Activated CD4-positive, alpha-beta memory T cell treated with anti-CD3 and anti-CD28 coated beads for 36 hours (primary cell): ENCODE data around the gene KCTD16. TPM values are rescaled to one million over a fixed set of nuclear protein-coding genes. Genes with fewer than 3 reads are reported as not detected.

Source experiments
- CTCF ChIA-PET: fragments of 350-600 bp; sonication (Branson Sonifier 250); formaldehyde crosslinking; loops from one replicate; lab custom pipeline; 2021; ENCODE audit warnings: antibody characterized with exemption, inconsistent platforms; lab: Charles Lee
- POLR2A ChIA-PET: fragments of 350-600 bp; sonication (Branson Sonifier 250); formaldehyde crosslinking; loops from one replicate; lab custom pipeline; 2021; ENCODE audit warnings: antibody characterized with exemption; lab: Charles Lee
- DNase-seq: peaks from one replicate; pipeline ENCODE4 v3.0.0-alpha.2; 2020
- H3K27ac Mint-ChIP-seq: one replicate; pipeline ENCODE4 v1.8.0; 2021; ENCODE audit warnings: mixed read lengths
- H3K27me3 Mint-ChIP-seq: one replicate; pipeline ENCODE4 v1.8.0; 2021; ENCODE audit warnings: mixed read lengths
- H3K36me3 Mint-ChIP-seq: one replicate; pipeline ENCODE4 v1.8.0; 2021; ENCODE audit warnings: mixed read lengths
- H3K4me1 Mint-ChIP-seq: one replicate; pipeline ENCODE4 v1.8.0; 2021; ENCODE audit warnings: low read depth, mixed read lengths
- H3K4me3 Mint-ChIP-seq: one replicate; pipeline ENCODE4 v1.8.0; 2021; ENCODE audit warnings: mild to moderate bottlenecking, mixed read lengths
- H3K9me3 Mint-ChIP-seq: one replicate; pipeline ENCODE4 v1.8.0; 2021; ENCODE audit warnings: mixed read lengths
- intact Hi-C: fragments of 100-400 bp; cut with micrococcal nuclease; formaldehyde crosslinking; loops from one replicate; pipeline ENCODE4 v1.15.1; 2023
- total RNA-seq, 2 experiments: library from RNA; stranded (reverse); gene quantifications; one replicate each; pipeline ENCODE4 v1.2.3, GENCODE V29; 2021

KCTD16 gene
- total RNA-seq: under 1 TPM; 0.24 to 0.27 TPM

- peaks cover 23% of the 10 kb centered on the region for H3K36me3 Mint-ChIP-seq
- no peaks in the 10 kb centered on the region for H3K27me3 Mint-ChIP-seq
- CTCF ChIA-PET: interaction anchor here (1.1 to 1.9 kb wide), 4 partner anchors 16 to 23 kb away, joined by 3 to 8 read pairs (median 5); no protein-coding TSS in a partner anchor
These were observed at the start of gene KCTD16, which contains the start of gene YIPF5 for GRCh38 chr5:144170276-144171024. Gene KCTD16 (plus strand): TSS chr5:144170873. Gene YIPF5 (minus strand): TSS chr5:144170659. CDS start chr5:144169955, 704 bp downstream.

GRCh38 chr5:144121577-144121976 is 49.1 kb upstream of the KCTD16 start:
- Mint-ChIP-seq H3K9me3 (peaks cover 2% of the 10 kb centered on the region), H3K4me1 (no peaks in the 10 kb centered on the region), H3K27ac (no peak overlapping the region), H3K4me3 (no peak overlapping the region), H3K27me3 (no peaks in the 10 kb centered on the region), H3K36me3 (no peaks in the 10 kb centered on the region)
- DNase-seq: no peak
- ChIA-PET CTCF (no interaction called here), POLR2A (no interaction called here)
- intact Hi-C loops: no loop called here

More at GRCh38 chr5:144170276-144171024, at the start of gene KCTD16, which contains the start of gene YIPF5:
- Mint-ChIP-seq H3K4me3 (peak within 1 kb of the TSS; percentile 99), H3K27ac (peak within 1 kb of the TSS; percentile 93), H3K4me1 (peaks cover 49% of the 10 kb centered on the region), H3K9me3 (no peaks in the 10 kb centered on the region)
- DNase-seq: peak; percentile 99
- intact Hi-C loops: loop anchor here (1.0 kb wide), 2 partner anchors 22 to 767 kb away; partner anchors contain the start of gene NR3C1
- POLR2A ChIA-PET: interaction anchor here (0.5 to 1.9 kb wide), 9 partner anchors 11 to 1622 kb away, joined by 3 to 10 read pairs (median 3); no protein-coding TSS in a partner anchor

- Mint-ChIP-seq H3K27me3 (no peaks in the 10 kb centered on the region), H3K27ac (no peak overlapping the region), H3K4me1 (no peaks in the 10 kb centered on the region), H3K36me3 (no peaks in the 10 kb centered on the region), H3K4me3 (no peak overlapping the region), H3K9me3 (peaks cover 2% of the 10 kb centered on the region)
- ChIA-PET POLR2A (no interaction called here), CTCF (interaction anchor here (0.6 kb wide), 1 partner anchor 114 kb away, joined by 3 read pairs; no protein-coding TSS in a partner anchor)
- no peak for DNase-seq
- intact Hi-C loops: no loop called here
These were observed 48.6 kb upstream of the KCTD16 start for GRCh38 chr5:144122081-144122480.

- Mint-ChIP-seq H3K4me3 (no peak overlapping the region), H3K36me3 (no peaks in the 10 kb centered on the region), H3K4me1 (no peaks in the 10 kb centered on the region), H3K9me3 (peaks cover 2% of the 10 kb centered on the region), H3K27ac (no peak overlapping the region), H3K27me3 (no peaks in the 10 kb centered on the region)
- DNase-seq: no peak
- CTCF ChIA-PET: interaction anchor here (0.6 kb wide), 1 partner anchor 115 kb away, joined by 3 read pairs; no protein-coding TSS in a partner anchor
- POLR2A ChIA-PET: no interaction called here
- intact Hi-C loops: no loop called here
These were observed 48.0 kb upstream of the KCTD16 start for GRCh38 chr5:144122641-144123040.

- no peak for DNase-seq
- intact Hi-C loops: no loop called here
- H3K4me1 Mint-ChIP-seq: no peaks in the 10 kb centered on the region
- H3K9me3 Mint-ChIP-seq: no peaks in the 10 kb centered on the region
- no peaks in the 10 kb centered on the region for H3K27me3 Mint-ChIP-seq
- no peaks in the 10 kb centered on the region for H3K36me3 Mint-ChIP-seq
- ChIA-PET CTCF (no interaction called here), POLR2A (no interaction called here)
- H3K4me3 Mint-ChIP-seq: no peak overlapping the region
- H3K27ac Mint-ChIP-seq: no peak overlapping the region
These were observed 45.4 kb upstream of the KCTD16 start for GRCh38 chr5:144125163-144125726.

- Mint-ChIP-seq H3K36me3 (no peaks in the 10 kb centered on the region), H3K9me3 (no peaks in the 10 kb centered on the region), H3K4me1 (no peaks in the 10 kb centered on the region), H3K27me3 (no peaks in the 10 kb centered on the region), H3K4me3 (no peak overlapping the region), H3K27ac (no peak overlapping the region)
- POLR2A ChIA-PET: no interaction called here
- intact Hi-C loops: no loop called here
- CTCF ChIA-PET: no interaction called here
- no peak for DNase-seq
These were observed 44.0 kb upstream of the KCTD16 start for GRCh38 chr5:144126707-144127106.

GRCh38 chr5:144128844-144129243 is 41.8 kb upstream of the KCTD16 start:
- Mint-ChIP-seq H3K4me1 (no peaks in the 10 kb centered on the region), H3K27me3 (no peaks in the 10 kb centered on the region), H3K27ac (no peak overlapping the region), H3K4me3 (no peak overlapping the region), H3K9me3 (no peaks in the 10 kb centered on the region), H3K36me3 (no peaks in the 10 kb centered on the region)
- DNase-seq: no peak
- ChIA-PET POLR2A (no interaction called here), CTCF (no interaction called here)
- intact Hi-C loops: no loop called here

GRCh38 chr5:144130306-144130705 is 40.4 kb upstream of the KCTD16 start:
- intact Hi-C loops: no loop called here
- H3K27ac Mint-ChIP-seq: no peak overlapping the region
- ChIA-PET POLR2A (no interaction called here), CTCF (interaction anchor here (1.5 kb wide), 1 partner anchor 73 kb away, joined by 3 read pairs; no protein-coding TSS in a partner anchor)
- no peaks in the 10 kb centered on the region for H3K36me3 Mint-ChIP-seq
- DNase-seq: no peak
- H3K4me3 Mint-ChIP-seq: no peak overlapping the region
- peaks cover 4% of the 10 kb centered on the region for H3K27me3 Mint-ChIP-seq
- no peaks in the 10 kb centered on the region for H3K9me3 Mint-ChIP-seq
- H3K4me1 Mint-ChIP-seq: no peaks in the 10 kb centered on the region

- no peak overlapping the region for H3K27ac Mint-ChIP-seq
- peaks cover 4% of the 10 kb centered on the region for H3K27me3 Mint-ChIP-seq
- no peaks in the 10 kb centered on the region for H3K4me1 Mint-ChIP-seq
- H3K36me3 Mint-ChIP-seq: no peaks in the 10 kb centered on the region
- DNase-seq: no peak
- POLR2A ChIA-PET: no interaction called here
- intact Hi-C loops: no loop called here
- CTCF ChIA-PET: interaction anchor here (1.5 kb wide), 1 partner anchor 72 kb away, joined by 3 read pairs; no protein-coding TSS in a partner anchor
- H3K4me3 Mint-ChIP-seq: no peak overlapping the region
- H3K9me3 Mint-ChIP-seq: no peaks in the 10 kb centered on the region
These were observed 39.4 kb upstream of the KCTD16 start for GRCh38 chr5:144131261-144131660.

GRCh38 chr5:144133050-144133633 is 37.5 kb upstream of the KCTD16 start:
- CTCF ChIA-PET: no interaction called here
- H3K27me3 Mint-ChIP-seq: peaks cover 7% of the 10 kb centered on the region
- POLR2A ChIA-PET: no interaction called here

GRCh38 chr5:144134194-144134826 is 36.4 kb upstream of the KCTD16 start:
- Mint-ChIP-seq H3K4me1 (no peaks in the 10 kb centered on the region), H3K36me3 (no peaks in the 10 kb centered on the region), H3K4me3 (no peak overlapping the region), H3K27ac (no peak overlapping the region), H3K9me3 (no peaks in the 10 kb centered on the region), H3K27me3 (peaks cover 7% of the 10 kb centered on the region)
- ChIA-PET CTCF (no interaction called here), POLR2A (no interaction called here)
- DNase-seq: no peak
- intact Hi-C loops: no loop called here

More at GRCh38 chr5:144133050-144133633, 37.5 kb upstream of the KCTD16 start:
- Mint-ChIP-seq H3K4me1 (no peaks in the 10 kb centered on the region), H3K9me3 (no peaks in the 10 kb centered on the region), H3K36me3 (no peaks in the 10 kb centered on the region), H3K27ac (no peak overlapping the region), H3K4me3 (no peak overlapping the region)
- no peak for DNase-seq
- intact Hi-C loops: no loop called here
